Right atrium auricular region (tissue), 2 donors: Measurements from ENCODE around the gene VEPH1. TPM values are rescaled to one million over a fixed set of nuclear protein-coding genes. Genes with fewer than 3 reads are reported as not detected.
A peak's percentile ranks its signal among the peaks of the same experiment; 100 is the strongest.

Experiments
- DNase-seq: peaks from one replicate; pipeline ENCODE4 v3.0.0-alpha.2; 2019; ENCODE audit warnings: low spot score
- H3K27ac ChIP-seq, 2 donors: fragments of 200-600 bp; sonication (generic); 1 replicate in 1 of 2; 2 replicates in 1 of 2; pipeline ENCODE4 v1.5.1; 2016 to 2019
- H3K27me3 ChIP-seq, 2 donors: fragments of 200-600 bp; sonication (generic); one replicate each; pipeline versions ENCODE4 v1.5.1 to v1.6.0; 2017 to 2019
- H3K36me3 ChIP-seq: fragments of 200-600 bp; sonication (generic); one replicate; pipeline ENCODE4 v1.5.1; 2016
- H3K4me1 ChIP-seq, 2 donors: fragments of 200-600 bp; sonication (generic); one replicate each; pipeline versions ENCODE4 v1.5.1 to v1.6.0; 2017 to 2019
- H3K4me3 ChIP-seq, 2 donors: fragments of 200-600 bp; sonication (generic); 1 replicate in 1 of 2; 2 replicates in 1 of 2; pipeline ENCODE4 v1.5.1; 2017 to 2019; ENCODE audit warnings: mild to moderate bottlenecking in 1 of 2, moderate library complexity in 1 of 2
- H3K9me3 ChIP-seq, 2 donors: fragments of 200-600 bp; sonication (generic); one replicate each; pipeline ENCODE4 v1.5.1; 2019
- total RNA-seq, 2 donors: library from RNA; depleted of rRNA; stranded (reverse); fragments of >200 nt; gene quantifications; one replicate each; pipeline ENCODE4 v1.1.0, GENCODE V29; 2016
- TF ChIP-seq, protein P1 (sequence below), 2 donors: fragments of 200-600 bp; sonication (generic); IDR thresholded peaks; one replicate each; pipeline ENCODE4 v1.5.1; 2019; ENCODE audit warnings: antibody characterized with exemption in 2 of 2

Gene VEPH1
- total RNA-seq, 2 donors from 2014 or later: 0.48 to 0.86 TPM

DNA sequence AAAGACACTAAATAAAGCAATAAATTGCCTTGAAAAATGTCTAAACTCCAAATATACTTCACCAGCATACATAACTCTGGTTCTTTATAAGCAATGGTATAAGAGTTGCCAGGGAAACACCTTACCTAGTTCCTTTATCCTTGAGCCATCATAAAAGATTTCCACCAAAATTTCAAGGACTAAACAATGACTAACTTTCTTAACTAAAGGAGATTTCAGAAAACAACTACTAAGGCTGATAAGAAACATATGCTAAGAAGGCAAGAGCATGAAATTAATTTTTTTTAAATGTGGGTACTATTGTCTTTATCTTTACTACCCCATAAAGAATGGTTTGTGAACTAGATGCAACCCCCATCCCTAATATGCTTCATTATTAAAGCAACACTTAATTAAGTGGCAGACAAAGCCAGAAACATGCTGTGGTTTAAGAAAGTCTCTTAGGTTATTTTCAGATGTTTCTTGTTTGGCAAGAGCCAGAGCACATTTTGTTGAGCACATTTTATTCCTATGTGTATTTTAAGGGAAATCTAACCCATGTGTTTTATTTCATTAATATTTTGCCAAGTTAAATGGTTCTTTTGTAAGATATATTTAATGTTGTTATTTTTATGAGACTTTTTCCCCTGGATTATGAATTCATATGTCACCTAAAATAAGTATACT lies 17.4 kb upstream of the VEPH1 start:
- TF ChIP-seq, protein P1, sequence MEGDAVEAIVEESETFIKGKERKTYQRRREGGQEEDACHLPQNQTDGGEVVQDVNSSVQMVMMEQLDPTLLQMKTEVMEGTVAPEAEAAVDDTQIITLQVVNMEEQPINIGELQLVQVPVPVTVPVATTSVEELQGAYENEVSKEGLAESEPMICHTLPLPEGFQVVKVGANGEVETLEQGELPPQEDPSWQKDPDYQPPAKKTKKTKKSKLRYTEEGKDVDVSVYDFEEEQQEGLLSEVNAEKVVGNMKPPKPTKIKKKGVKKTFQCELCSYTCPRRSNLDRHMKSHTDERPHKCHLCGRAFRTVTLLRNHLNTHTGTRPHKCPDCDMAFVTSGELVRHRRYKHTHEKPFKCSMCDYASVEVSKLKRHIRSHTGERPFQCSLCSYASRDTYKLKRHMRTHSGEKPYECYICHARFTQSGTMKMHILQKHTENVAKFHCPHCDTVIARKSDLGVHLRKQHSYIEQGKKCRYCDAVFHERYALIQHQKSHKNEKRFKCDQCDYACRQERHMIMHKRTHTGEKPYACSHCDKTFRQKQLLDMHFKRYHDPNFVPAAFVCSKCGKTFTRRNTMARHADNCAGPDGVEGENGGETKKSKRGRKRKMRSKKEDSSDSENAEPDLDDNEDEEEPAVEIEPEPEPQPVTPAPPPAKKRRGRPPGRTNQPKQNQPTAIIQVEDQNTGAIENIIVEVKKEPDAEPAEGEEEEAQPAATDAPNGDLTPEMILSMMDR (IDR thresholded peaks at IDR 0.05): no peak
- Histone ChIP-seq H3K4me3 (no peak overlapping the region), H3K36me3 (no peaks in the 10 kb centered on the region), H3K27ac (peak overlapping the region in 1 of 2 donors; percentile 58), H3K9me3 (peaks cover 0 to 9% of the 10 kb centered on the region in 2 donors), H3K27me3 (no peaks in the 10 kb centered on the region), H3K4me1 (no peaks in the 10 kb centered on the region)
- DNase-seq: no peak

DNA sequence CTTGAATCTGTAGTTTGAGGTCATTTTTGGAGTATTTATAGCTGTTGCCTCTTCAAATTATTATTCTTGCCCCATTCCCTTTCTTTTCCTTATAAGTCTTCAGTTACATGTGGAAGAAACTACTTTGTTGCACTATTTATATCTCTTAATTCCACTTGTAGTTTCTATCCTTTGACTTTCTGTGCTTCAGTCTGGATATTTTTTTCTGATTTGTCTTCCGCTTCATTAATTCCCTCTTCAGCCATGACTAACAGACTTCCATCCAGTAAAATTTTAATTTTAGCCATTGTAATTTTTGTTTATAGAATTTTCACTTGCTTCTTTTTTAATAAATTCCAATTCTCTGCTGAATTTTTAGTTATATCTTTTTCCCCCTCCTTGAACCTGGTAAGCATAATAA lies 15.7 kb upstream of the VEPH1 start:
- Histone ChIP-seq H3K9me3 (peaks cover 0 to 9% of the 10 kb centered on the region in 2 donors), H3K4me3 (no peak overlapping the region), H3K27me3 (no peaks in the 10 kb centered on the region), H3K4me1 (no peaks in the 10 kb centered on the region), H3K27ac (no peak overlapping the region), H3K36me3 (no peaks in the 10 kb centered on the region)
- no peak for DNase-seq
- TF ChIP-seq, protein P1 (IDR thresholded peaks at IDR 0.05): no peak

DNA sequence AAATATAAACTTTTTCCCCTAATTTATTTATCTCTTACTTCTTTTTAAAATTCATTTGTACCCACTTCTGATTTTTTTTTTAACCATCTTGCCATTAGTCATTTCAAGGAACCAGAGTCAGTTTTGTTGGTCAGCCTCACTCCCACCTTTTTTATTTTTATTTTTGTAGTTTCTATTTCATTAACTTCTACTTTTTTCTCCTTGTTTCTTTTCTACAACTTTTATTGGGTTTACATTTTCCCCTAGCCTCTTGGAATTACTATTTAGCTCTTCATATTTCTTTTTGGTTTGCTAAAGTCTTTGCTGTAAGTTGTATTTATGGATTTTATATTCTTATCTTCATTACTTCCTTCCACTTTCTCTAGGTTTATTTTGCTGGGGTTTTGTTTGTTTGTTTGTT lies 13.7 kb upstream of the VEPH1 start:
- Histone ChIP-seq H3K27ac (no peak overlapping the region), H3K36me3 (no peaks in the 10 kb centered on the region), H3K4me3 (no peak overlapping the region), H3K27me3 (no peaks in the 10 kb centered on the region), H3K4me1 (no peaks in the 10 kb centered on the region), H3K9me3 (peaks cover 0 to 9% of the 10 kb centered on the region in 2 donors)
- TF ChIP-seq, protein P1 (IDR thresholded peaks at IDR 0.05): no peak
- DNase-seq: no peak

DNA sequence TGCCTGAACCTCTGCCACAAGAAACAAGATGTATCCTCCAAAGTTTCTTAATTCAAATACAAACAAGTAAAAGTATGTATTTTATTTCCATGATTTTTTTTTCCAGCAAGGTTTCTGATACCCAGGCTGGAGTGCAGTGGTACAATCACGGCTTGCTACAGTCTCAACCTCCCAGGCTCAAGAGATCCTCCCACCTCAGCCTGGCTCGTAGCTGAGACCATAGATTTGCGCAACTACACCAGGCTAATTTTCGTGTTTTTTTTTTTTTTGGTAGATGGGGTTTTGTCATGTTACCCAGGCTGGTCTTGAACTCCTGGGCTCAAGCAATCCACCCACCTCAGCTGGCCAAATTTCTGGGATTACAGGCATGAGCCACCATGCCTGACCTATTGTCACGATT lies 12.2 kb upstream of the VEPH1 start:
- no peak for DNase-seq
- TF ChIP-seq, protein P1 (IDR thresholded peaks at IDR 0.05): no peak
- Histone ChIP-seq H3K27me3 (no peaks in the 10 kb centered on the region), H3K27ac (no peak overlapping the region), H3K4me1 (no peaks in the 10 kb centered on the region), H3K36me3 (no peaks in the 10 kb centered on the region), H3K9me3 (peaks cover 0 to 9% of the 10 kb centered on the region in 2 donors), H3K4me3 (no peak overlapping the region)

DNA sequence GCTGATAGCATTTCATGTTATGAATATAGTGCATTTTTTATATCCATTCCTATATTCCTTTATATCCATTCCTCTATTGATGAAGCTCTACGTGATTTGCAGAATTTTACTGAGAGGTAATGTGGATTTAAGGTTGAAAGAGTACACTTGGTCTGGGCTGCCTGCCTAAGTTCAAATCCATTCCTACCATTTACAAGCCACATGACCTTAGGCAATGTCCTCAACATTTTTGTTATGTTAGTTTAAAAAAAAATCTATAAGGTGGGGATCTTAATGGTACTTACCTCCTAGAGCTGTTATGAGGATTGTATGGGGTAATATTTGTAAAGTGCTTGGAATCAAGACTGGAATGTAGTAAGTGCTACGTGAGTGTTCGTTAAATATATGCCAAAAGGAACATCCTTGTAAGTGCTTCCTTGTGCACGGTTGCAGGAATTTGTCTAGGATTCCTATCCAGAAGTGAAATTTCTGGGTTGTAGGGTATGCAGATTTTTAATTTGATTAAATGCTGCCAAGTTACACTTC lies 11.2 kb upstream of the VEPH1 start:
- no peaks in the 10 kb centered on the region for H3K4me1 ChIP-seq
- peaks cover 0 to 9% of the 10 kb centered on the region in 2 donors for H3K9me3 ChIP-seq
- H3K27ac ChIP-seq: no peak overlapping the region
- no peak for DNase-seq
- H3K27me3 ChIP-seq: no peaks in the 10 kb centered on the region
- TF ChIP-seq, protein P1 (IDR thresholded peaks at IDR 0.05): no peak
- H3K4me3 ChIP-seq: no peak overlapping the region
- no peaks in the 10 kb centered on the region for H3K36me3 ChIP-seq

DNA sequence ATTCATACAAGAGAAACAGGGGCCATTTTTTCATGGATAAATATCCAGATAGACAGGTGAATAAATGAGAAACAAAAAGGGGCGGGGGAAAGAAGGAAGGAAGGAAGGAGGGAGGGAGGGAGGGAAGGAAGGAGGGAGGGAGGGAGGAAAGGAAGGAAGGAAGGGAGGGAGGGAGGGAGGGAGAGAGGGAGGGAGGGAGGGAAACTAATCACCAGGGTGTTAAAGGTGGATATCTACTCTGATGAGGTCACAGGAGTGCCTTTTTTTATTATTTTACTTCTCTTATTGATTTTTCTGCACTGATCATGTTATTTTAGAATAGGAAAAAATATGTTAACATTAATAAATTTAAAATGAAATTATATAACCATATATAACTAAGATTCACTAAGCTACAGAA lies 10.4 kb upstream of the VEPH1 start:
- TF ChIP-seq, protein P1 (IDR thresholded peaks at IDR 0.05): no peak
- H3K36me3 ChIP-seq: no peaks in the 10 kb centered on the region
- no peak overlapping the region for H3K27ac ChIP-seq
- H3K9me3 ChIP-seq: peaks cover 0 to 3% of the 10 kb centered on the region in 2 donors
- no peak for DNase-seq
- no peaks in the 10 kb centered on the region for H3K4me1 ChIP-seq
- no peaks in the 10 kb centered on the region for H3K27me3 ChIP-seq
- H3K4me3 ChIP-seq: no peak overlapping the region
